AG04450 (cell line): ENCODE measurements around the gene FKBP9. TPM values are rescaled to one million over a fixed set of nuclear protein-coding genes. Genes with fewer than 3 reads are reported as not detected.
A peak's percentile ranks its signal among the peaks of the same experiment; 100 is the strongest.

Experiments
- CTCF ChIA-PET: fragments of 300-600, 350-600 bp; formaldehyde crosslinking; extraction: SDS; loops from one replicate; lab custom pipeline; 2022; ENCODE audit warnings: antibody characterized with exemption, inconsistent platforms; lab: Charles Lee
- POLR2A ChIA-PET: fragments of 350-600 bp; formaldehyde crosslinking; extraction: SDS; loops from one replicate; lab custom pipeline; 2021; ENCODE audit warnings: antibody characterized with exemption, inconsistent platforms; lab: Yijun Ruan, JAX
- DNase-seq: peaks from one replicate; pipeline ENCODE4 v3.0.0-alpha.2; 2011; ENCODE audit warnings: low read depth, low spot score
- H3K27ac ChIP-seq: one replicate; pipeline ENCODE4 v1.5.1; 2012; ENCODE audit warnings: low read depth, low read length, control low read depth
- H3K27me3 ChIP-seq: one replicate; pipeline ENCODE4 v1.6.0; 2012; ENCODE audit warnings: low read length; ENCODE audit not compliant: control insufficient read depth, insufficient read depth
- H3K4me3 ChIP-seq: 2 replicates; pipeline ENCODE4 v1.5.1; 2011; ENCODE audit warnings: mild to moderate bottlenecking, low read depth, low read length, control low read depth
- H3K9me3 ChIP-seq: 2 replicates; pipeline ENCODE4 v1.5.1; 2012; ENCODE audit warnings: low read length; ENCODE audit not compliant: control insufficient read depth, insufficient read depth
- CTCF ChIP-seq: IDR thresholded peaks from 2 replicates; pipeline ENCODE4 v1.5.1; 2011; ENCODE audit warnings: low read depth, low read length, control low read depth, inconsistent platforms
- polyA plus RNA-seq: library from polyadenylated mRNA; depleted of rRNA; stranded (reverse); fragments of >200 nt; gene quantifications from 2 replicates; pipeline ENCODE4 v1.2.3, GENCODE V29; 2011

FKBP9 gene
- polyA plus RNA-seq, 1 experiment = 204 TPM

GRCh38 chr7:32942415-32943251 lies 14.6 kb upstream of the FKBP9 start:
- Histone ChIP-seq H3K4me3 (peak overlapping the region; percentile 81), H3K9me3 (no peaks in the 10 kb centered on the region; the same call in 1 of the 2 replicates), H3K27ac (peak overlapping the region; percentile 61), H3K27me3 (no peaks in the 10 kb centered on the region)
- DNase-seq = no peak
- POLR2A ChIA-PET = interaction anchor here (1.5 to 2.9 kb wide), 2 partner anchors 15 to 51 kb away, joined by 3 to 16 read pairs; partner anchors contain the start of genes FKBP9 and KBTBD2
- CTCF ChIA-PET = interaction anchor here (0.6 to 3.8 kb wide), 21 partner anchors 9 to 499 kb away, joined by 3 to 25 read pairs (median 4); partner anchors contain the start of gene FKBP9
- TF ChIP-seq CTCF = peak; percentile 47; the same call in 1 of the 2 replicates

DNA sequence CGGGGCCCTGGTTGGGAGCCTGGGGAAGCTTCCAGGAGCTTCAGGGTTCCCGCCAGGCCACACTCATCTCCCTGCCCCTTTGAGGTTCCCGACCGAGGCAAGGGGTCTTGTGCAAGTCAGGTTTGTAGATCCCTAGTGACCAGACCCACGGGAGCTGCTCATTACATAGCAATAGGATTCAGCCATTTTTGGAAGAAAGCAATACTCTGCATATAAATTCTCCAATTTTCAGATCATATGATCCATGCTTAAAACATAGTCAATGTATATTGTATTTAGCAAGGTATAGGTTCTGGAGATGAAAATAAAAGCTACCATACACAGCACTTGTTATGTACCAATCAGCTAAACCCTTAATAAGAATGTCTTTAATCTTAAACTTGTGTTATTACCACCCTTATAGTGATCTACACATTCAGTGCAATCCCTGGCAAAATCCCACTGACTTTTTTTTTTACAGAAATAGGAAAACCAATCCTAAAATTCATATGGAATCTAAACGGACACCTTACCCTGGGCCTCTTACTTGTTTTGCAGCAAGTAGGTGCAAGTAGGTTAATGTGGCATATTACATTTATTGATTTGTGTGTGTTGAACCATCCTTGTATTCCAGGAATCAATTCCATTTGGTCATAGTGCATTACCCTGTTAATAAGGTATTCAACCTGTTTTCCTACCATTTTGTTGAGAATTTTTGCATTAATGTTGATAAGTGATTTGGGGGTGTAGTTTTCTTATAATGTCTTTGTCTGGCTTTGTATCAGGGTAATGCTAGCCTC lies 13.8 kb upstream of the FKBP9 start:
- DNase-seq = no peak
- ChIA-PET POLR2A (interaction anchor here (2.9 kb wide), 1 partner anchor 14 kb away, joined by 16 read pairs; the partner anchor contains the start of gene FKBP9), CTCF (interaction anchor here (0.6 to 3.8 kb wide), 20 partner anchors 10 to 604 kb away, joined by 3 to 25 read pairs (median 4); partner anchors contain the start of gene FKBP9)
- Histone ChIP-seq H3K27ac (no peak overlapping the region), H3K27me3 (no peaks in the 10 kb centered on the region), H3K4me3 (peak overlapping the region; percentile 46), H3K9me3 (peaks cover 6% of the 10 kb centered on the region)
- no peak; the same call in 1 of the 2 replicates for TF ChIP-seq CTCF

GRCh38 chr7:32947420-32947983 lies 9.7 kb upstream of the FKBP9 start:
- CTCF ChIA-PET = interaction anchor here (1.0 kb wide), 1 partner anchor 101 kb away, joined by 3 read pairs; no protein-coding TSS in a partner anchor
- Histone ChIP-seq H3K27me3 (peaks cover 3% of the 10 kb centered on the region), H3K9me3 (peaks cover 9% of the 10 kb centered on the region), H3K27ac (no peak overlapping the region), H3K4me3 (no peak overlapping the region)
- DNase-seq = no peak
- POLR2A ChIA-PET = interaction anchor here (0.6 kb wide), 1 partner anchor 102 kb away, joined by 6 read pairs; no protein-coding TSS in a partner anchor
- no peak for TF ChIP-seq CTCF

- H3K27me3 ChIP-seq = peaks cover 3% of the 10 kb centered on the region
- DNase-seq = no peak
- ChIA-PET CTCF (interaction anchor here (1.0 kb wide), 1 partner anchor 101 kb away, joined by 3 read pairs; no protein-coding TSS in a partner anchor), POLR2A (no interaction called here)
- H3K9me3 ChIP-seq = peaks cover 9% of the 10 kb centered on the region
- H3K4me3 ChIP-seq = no peak overlapping the region
- H3K27ac ChIP-seq = no peak overlapping the region
- no peak for TF ChIP-seq CTCF
Measured at GRCh38 chr7:32948202-32948601, 9.0 kb upstream of the FKBP9 start.
